ENCODE results near the gene FAM110A.

Gene FAM110A

DNA sequence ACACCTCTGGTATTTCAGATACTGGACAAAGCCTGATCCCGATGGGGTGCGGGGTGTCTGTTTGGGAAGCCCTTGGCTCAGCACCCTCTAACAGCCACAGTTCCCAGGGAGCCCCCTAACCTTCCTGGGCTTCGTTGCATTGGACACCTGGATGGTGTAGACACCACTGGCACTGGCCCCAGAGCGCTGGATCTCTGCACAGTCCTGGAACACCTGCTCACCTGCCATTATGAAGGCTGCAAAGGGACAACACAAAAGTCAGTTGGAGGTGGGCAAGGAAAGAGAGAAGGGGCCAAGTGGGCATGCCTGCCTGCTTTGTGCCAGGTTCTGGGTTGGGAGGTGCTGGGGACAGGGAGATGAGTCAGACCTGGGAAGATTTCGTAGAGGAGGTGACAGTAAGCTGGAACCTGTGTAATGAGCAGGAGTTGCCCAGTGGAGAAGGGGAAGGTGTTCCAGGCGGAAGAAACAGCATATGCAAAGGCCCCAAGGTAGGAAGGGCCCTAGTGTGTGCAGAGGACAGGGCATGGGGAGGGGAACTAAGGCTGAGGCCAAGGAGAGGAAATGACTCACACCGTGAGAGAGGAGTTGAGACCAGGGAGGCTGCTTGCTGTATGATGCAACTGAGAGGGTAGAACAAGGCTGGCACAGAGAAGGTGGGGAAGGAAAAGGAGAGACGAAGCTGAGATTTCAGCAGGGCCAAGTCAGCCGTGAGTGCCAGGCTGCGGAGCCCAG lies 47.7 kb downstream of the FAM110A start:
- no peak for DNase-seq (ENCODE audit: extremely low read depth, low read depth)
- H3K4me3 ChIP-seq (replicated peaks; ENCODE audit: low read depth, low read length) = no peak overlapping the region
- TF ChIP-seq, protein P1, sequence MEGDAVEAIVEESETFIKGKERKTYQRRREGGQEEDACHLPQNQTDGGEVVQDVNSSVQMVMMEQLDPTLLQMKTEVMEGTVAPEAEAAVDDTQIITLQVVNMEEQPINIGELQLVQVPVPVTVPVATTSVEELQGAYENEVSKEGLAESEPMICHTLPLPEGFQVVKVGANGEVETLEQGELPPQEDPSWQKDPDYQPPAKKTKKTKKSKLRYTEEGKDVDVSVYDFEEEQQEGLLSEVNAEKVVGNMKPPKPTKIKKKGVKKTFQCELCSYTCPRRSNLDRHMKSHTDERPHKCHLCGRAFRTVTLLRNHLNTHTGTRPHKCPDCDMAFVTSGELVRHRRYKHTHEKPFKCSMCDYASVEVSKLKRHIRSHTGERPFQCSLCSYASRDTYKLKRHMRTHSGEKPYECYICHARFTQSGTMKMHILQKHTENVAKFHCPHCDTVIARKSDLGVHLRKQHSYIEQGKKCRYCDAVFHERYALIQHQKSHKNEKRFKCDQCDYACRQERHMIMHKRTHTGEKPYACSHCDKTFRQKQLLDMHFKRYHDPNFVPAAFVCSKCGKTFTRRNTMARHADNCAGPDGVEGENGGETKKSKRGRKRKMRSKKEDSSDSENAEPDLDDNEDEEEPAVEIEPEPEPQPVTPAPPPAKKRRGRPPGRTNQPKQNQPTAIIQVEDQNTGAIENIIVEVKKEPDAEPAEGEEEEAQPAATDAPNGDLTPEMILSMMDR (IDR thresholded peaks at IDR 0.05; ENCODE audit: low read depth, low read length, missing control alignments) = no peak

DNA sequence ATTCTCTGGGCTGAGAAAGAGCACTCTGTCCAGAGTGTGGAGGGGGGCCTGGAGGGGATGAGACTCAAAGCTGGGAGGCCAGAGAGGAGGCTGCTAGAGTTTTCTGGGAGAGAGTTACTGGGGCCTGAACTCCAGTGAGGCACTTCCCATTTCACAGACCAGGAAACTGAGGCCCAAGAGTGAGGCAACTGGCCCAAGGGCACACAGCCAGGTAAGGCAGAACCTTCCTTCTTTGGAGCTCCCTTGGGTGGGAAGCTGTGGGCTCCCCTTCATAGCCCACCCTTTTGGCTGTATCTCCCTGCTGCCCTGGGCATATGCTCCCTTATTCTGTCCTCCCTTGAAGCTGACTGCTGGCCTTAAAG lies 48.2 kb downstream of the FAM110A start:
- no peak for DNase-seq (ENCODE audit: extremely low read depth, low read depth)
- no peak overlapping the region for H3K4me3 ChIP-seq (replicated peaks; ENCODE audit: low read depth, low read length)
- TF ChIP-seq, protein P1 (IDR thresholded peaks at IDR 0.05; ENCODE audit: low read depth, low read length, missing control alignments) = no peak

DNA sequence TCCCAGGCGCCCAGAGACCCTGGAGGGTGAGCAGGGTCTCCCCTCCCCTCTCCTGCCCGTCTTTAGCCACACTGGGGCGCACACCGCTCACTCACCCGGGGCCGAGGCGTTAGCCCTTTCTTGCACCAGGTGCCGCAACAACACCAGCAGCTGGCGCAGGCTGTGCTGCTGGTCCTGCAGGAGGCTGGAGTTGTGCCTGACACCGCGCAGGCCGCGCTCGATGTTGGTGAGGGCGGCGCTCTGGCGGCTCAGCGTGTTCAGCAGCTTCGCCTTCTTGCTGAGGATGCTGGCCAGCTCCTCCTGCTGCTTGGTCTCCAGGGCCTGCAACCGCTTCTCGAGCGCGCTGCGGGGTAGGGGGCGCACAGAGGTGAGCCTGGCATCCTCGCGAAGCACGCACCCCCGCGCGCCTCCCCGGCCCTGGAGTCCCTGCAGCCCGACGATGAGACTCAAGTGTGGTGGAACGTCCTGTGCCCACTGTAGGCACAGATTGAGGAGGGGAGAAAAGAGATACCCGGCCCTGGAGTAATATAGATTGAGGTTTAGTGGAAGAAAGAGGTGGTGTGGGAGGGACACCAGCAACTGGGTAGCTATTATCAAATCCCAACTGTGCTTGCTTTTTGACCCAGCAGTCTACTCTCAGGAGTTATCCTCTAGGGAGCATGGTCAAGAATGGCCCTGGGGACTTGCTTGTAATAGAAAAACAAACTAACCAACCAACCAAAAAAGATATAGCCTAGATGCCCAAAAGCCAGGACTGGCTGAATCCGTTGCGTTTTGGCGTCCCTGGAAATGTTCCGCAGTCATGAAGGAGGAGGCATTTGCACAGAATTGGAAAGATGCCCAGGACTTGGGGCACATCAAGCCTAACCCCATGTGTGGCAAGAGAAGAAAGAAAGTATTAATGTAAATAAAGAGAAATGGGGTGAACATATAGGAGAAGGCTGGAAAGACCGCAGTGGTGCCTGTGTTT lies 51.8 kb downstream of the FAM110A start:
- no peak overlapping the region for H3K4me3 ChIP-seq (replicated peaks; ENCODE audit: low read depth, low read length)
- TF ChIP-seq, protein P1 (IDR thresholded peaks at IDR 0.05; ENCODE audit: low read depth, low read length, missing control alignments) = no peak
- DNase-seq (ENCODE audit: extremely low read depth, low read depth) = no peak

DNA sequence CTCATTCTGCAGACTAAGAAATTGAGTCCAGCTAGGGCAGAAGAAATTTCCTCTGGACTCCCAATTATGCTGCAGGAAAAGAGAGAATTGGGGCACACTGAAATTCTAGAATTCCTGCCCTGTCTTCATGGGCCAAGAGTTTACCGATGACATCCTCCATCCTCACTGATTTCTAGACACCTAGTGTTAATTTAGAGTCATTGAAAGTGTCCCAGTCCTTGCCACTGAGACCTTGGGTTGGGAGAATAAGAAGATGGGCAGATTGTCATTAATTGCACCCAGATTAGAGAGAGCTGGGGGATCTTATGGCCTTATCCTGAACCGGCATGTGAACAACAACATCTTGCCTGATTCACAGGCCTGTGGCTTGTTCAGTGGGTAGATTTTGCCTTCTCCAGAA lies 53.6 kb downstream of the FAM110A start:
- no peak overlapping the region for H3K4me3 ChIP-seq (replicated peaks; ENCODE audit: low read depth, low read length)
- TF ChIP-seq, protein P1 (IDR thresholded peaks at IDR 0.05; ENCODE audit: low read depth, low read length, missing control alignments) = no peak
- DNase-seq (ENCODE audit: extremely low read depth, low read depth) = no peak

DNA sequence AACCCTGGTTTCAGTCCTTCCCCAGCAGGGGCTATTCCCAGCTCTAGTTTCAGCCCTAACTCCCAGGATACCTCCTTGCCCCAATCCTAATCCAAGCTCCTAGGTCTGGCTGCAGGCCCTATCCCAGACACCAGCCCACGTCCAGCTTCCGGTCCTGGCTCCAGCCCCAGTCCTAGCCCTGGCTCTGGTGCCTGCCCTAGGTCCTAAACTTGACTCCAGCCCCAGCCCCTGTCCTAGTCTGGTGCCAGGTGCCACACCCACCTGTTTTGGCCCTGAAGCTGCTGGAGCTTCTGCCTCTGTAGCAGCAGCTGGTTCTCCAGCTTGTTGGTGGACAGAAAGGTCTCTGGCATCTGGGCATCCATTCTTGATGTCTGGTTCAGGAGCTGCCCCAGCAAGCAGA lies 54.5 kb downstream of the FAM110A start:
- no peak overlapping the region for H3K4me3 ChIP-seq (replicated peaks; ENCODE audit: low read depth, low read length)
- no peak for DNase-seq (ENCODE audit: extremely low read depth, low read depth)
- TF ChIP-seq, protein P1 (IDR thresholded peaks at IDR 0.05; ENCODE audit: low read depth, low read length, missing control alignments) = no peak

DNA sequence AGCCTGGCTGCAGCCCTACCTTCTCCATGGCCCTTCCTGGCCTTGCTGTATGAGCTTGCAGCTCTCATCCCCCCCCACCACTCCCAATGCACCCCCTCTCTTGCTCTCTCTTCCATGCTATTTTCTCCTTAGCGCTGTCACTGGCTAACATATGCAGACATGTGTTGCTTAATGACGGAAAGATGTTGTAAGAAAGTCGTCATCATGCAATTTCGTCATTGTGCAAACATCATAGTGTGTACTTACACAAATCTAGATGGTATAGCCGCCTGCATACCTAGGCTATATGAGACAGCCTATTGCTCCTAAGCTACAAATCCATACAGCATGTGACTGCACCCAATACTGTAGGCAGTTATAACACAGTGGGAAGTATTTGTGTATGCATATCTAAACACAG lies 55.6 kb downstream of the FAM110A start:
- DNase-seq (ENCODE audit: extremely low read depth, low read depth) = no peak
- TF ChIP-seq, protein P1 (IDR thresholded peaks at IDR 0.05; ENCODE audit: low read depth, low read length, missing control alignments) = no peak
- no peak overlapping the region for H3K4me3 ChIP-seq (replicated peaks; ENCODE audit: low read depth, low read length)
